AG04450 (cell line): Measurements from ENCODE around the gene HOXB8. TPM values are rescaled to one million over a fixed set of nuclear protein-coding genes. Genes with fewer than 3 reads are reported as not detected.

ENCODE experiments used
- CTCF ChIA-PET: fragments of 300-600, 350-600 bp; formaldehyde crosslinking; extraction: SDS; loops from one replicate; lab custom pipeline; 2022; ENCODE audit warnings: antibody characterized with exemption, inconsistent platforms; lab: Charles Lee
- POLR2A ChIA-PET: fragments of 350-600 bp; formaldehyde crosslinking; extraction: SDS; loops from one replicate; lab custom pipeline; 2021; ENCODE audit warnings: antibody characterized with exemption, inconsistent platforms; lab: Yijun Ruan, JAX
- DNase-seq: peaks from one replicate; pipeline ENCODE4 v3.0.0-alpha.2; 2011; ENCODE audit warnings: low read depth, low spot score
- H3K27ac ChIP-seq: one replicate; pipeline ENCODE4 v1.5.1; 2012; ENCODE audit warnings: low read depth, low read length, control low read depth
- H3K27me3 ChIP-seq: one replicate; pipeline ENCODE4 v1.6.0; 2012; ENCODE audit warnings: low read length; ENCODE audit not compliant: control insufficient read depth, insufficient read depth
- H3K4me3 ChIP-seq: 2 replicates; pipeline ENCODE4 v1.5.1; 2011; ENCODE audit warnings: mild to moderate bottlenecking, low read depth, low read length, control low read depth
- H3K9me3 ChIP-seq: 2 replicates; pipeline ENCODE4 v1.5.1; 2012; ENCODE audit warnings: low read length; ENCODE audit not compliant: control insufficient read depth, insufficient read depth
- polyA plus RNA-seq: library from polyadenylated mRNA; depleted of rRNA; stranded (reverse); fragments of >200 nt; gene quantifications from 2 replicates; pipeline ENCODE4 v1.2.3, GENCODE V29; 2011
- TF ChIP-seq, protein P1 (sequence below): IDR thresholded peaks from 2 replicates; pipeline ENCODE4 v1.5.1; 2011; ENCODE audit warnings: low read depth, low read length, control low read depth, inconsistent platforms

Gene HOXB8
- polyA plus RNA-seq, 1 experiment: 0.97 TPM

DNA sequence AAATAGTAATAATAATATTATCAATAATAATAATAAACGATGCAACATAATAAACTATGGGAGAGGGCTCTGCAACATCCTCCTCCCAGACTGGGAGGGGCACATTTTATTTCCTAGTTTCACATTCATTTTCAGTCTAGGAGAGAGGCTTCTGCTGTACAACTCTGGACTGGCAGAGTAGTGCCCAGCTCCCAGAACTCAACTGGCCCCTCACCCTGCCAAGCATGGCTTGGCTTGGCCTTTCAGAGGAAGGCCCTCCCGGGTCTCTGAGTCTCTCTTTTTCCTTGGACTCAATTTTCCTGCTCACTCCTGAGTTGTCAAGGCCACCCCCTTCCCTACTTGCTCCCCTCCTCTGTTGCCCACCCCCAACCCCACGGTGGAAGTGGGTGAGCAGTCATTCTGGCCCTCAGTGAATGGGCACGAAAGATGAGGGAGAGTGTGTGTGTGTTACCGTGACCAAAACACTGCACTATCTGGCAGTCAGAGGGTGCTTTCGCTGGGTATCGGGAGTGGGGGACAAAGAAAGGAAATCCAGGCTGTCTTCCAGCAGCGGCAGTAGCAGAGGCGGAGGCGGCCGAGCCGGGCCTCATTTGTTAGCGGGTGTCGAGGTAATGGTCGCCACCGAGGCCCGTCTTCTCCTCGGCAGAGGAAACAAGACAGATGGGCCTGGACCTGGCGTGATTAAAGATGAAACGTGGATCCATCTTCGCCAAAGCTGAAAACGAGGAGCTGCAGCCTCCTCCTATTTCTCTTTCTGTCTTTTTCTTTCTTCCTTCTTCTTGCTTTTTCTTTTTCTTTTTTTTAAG lies 39.2 kb downstream of the HOXB8 start:
- H3K27me3 ChIP-seq: no peaks in the 10 kb centered on the region
- no peak for DNase-seq

GRCh38 chr17:48575066-48575582 lies 40.0 kb downstream of the HOXB8 start:
- DNase-seq: no peak
- H3K4me3 ChIP-seq: peak overlapping the region; percentile 90
- no peaks in the 10 kb centered on the region for H3K9me3 ChIP-seq
- H3K27me3 ChIP-seq: no peaks in the 10 kb centered on the region
- CTCF ChIA-PET: interaction anchor here (0.6 to 1.2 kb wide), 2 partner anchors 15 to 19 kb away, joined by 4 read pairs; no protein-coding TSS in a partner anchor
- peak overlapping the region; percentile 91 for H3K27ac ChIP-seq
- TF ChIP-seq, protein P1, sequence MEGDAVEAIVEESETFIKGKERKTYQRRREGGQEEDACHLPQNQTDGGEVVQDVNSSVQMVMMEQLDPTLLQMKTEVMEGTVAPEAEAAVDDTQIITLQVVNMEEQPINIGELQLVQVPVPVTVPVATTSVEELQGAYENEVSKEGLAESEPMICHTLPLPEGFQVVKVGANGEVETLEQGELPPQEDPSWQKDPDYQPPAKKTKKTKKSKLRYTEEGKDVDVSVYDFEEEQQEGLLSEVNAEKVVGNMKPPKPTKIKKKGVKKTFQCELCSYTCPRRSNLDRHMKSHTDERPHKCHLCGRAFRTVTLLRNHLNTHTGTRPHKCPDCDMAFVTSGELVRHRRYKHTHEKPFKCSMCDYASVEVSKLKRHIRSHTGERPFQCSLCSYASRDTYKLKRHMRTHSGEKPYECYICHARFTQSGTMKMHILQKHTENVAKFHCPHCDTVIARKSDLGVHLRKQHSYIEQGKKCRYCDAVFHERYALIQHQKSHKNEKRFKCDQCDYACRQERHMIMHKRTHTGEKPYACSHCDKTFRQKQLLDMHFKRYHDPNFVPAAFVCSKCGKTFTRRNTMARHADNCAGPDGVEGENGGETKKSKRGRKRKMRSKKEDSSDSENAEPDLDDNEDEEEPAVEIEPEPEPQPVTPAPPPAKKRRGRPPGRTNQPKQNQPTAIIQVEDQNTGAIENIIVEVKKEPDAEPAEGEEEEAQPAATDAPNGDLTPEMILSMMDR: no peak
- POLR2A ChIA-PET: interaction anchor here (1.0 to 3.1 kb wide), 3 partner anchors 13 to 25 kb away, joined by 3 to 11 read pairs (median 10); no protein-coding TSS in a partner anchor

More for the DNA sequence above, 39.2 kb downstream of the HOXB8 start:
- peak overlapping the region; percentile 91 for H3K27ac ChIP-seq
- H3K4me3 ChIP-seq: peak overlapping the region; percentile 90
- H3K9me3 ChIP-seq: no peaks in the 10 kb centered on the region
- TF ChIP-seq, protein P1: no peak
- CTCF ChIA-PET: interaction anchor here (0.7 kb wide), 1 partner anchor 230 kb away, joined by 4 read pairs; no protein-coding TSS in a partner anchor
- POLR2A ChIA-PET: interaction anchor here (0.8 to 3.1 kb wide), 7 partner anchors 8 to 36 kb away, joined by 3 to 11 read pairs (median 3); no protein-coding TSS in a partner anchor

DNA sequence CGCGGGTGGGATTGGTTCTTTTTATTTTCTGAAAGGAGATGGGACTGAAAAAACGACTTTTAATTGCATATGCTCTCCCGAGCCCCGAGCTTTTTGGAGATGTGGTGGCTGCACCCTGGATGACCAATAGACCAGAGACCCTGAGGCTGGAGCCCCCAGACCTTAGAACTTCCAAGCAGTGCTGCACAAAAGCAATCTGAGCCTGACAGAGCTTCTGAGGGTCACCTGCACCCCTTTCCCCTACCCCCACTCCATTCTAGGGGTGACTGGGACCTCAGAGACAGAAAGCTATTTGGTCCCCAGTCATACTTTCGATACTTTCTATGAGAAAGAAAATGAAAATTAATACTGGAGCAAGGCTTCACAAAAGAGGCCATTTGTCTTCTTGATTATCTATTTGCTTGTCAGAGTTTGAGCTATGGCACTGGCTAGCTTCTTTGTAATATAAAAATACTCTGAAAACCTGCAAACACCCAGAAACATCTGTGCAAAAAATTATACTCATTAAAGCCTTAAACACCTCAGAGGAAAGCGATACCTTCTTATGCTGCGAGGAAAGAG lies 40.5 kb downstream of the HOXB8 start:
- ChIA-PET CTCF (interaction anchor here (0.6 to 1.2 kb wide), 3 partner anchors 15 to 21 kb away, joined by 3 to 4 read pairs (median 4); no protein-coding TSS in a partner anchor), POLR2A (interaction anchor here (0.5 to 3.1 kb wide), 6 partner anchors 13 to 526 kb away, joined by 3 to 11 read pairs (median 5); partner anchors contain the start of gene NFE2L1)
- Histone ChIP-seq H3K4me3 (peak overlapping the region; percentile 90), H3K27me3 (no peaks in the 10 kb centered on the region), H3K27ac (peak overlapping the region; percentile 91), H3K9me3 (no peaks in the 10 kb centered on the region)
- DNase-seq: no peak
- TF ChIP-seq, protein P1: no peak

GRCh38 chr17:48571826-48572417 lies 43.2 kb downstream of the HOXB8 start:
- no peaks in the 10 kb centered on the region for H3K27me3 ChIP-seq
- peak overlapping the region; percentile 90 for H3K4me3 ChIP-seq
- DNase-seq: no peak
- H3K27ac ChIP-seq: peak overlapping the region; percentile 94
- ChIA-PET CTCF (interaction anchor here (0.6 kb wide), 1 partner anchor 19 kb away, joined by 3 read pairs; no protein-coding TSS in a partner anchor), POLR2A (interaction anchor here (4.5 kb wide), 1 partner anchor 16 kb away, joined by 40 read pairs; no protein-coding TSS in a partner anchor)
- TF ChIP-seq, protein P1: no peak
- no peaks in the 10 kb centered on the region for H3K9me3 ChIP-seq
